OCI-LY7 (cell line): ENCODE results near the gene C1orf174. TPM values are rescaled to one million over a fixed set of nuclear protein-coding genes. Genes with fewer than 3 reads are reported as not detected.

Experiments
- BruUV-seq: library from RNA; stranded (reverse); fragments of 400-500 nt; replicated peaks from 2 replicates; lab custom pipeline; 2021; lab: Mats Ljungman, UMichigan
- CTCF ChIA-PET: fragments of 300-600 bp; sonication (Branson Sonifier 250); formaldehyde crosslinking; loops from one replicate; lab custom pipeline; 2022; ENCODE audit warnings: antibody characterized with exemption; ENCODE audit not compliant: unreplicated experiment; lab: Charles Lee
- POLR2A ChIA-PET: fragments of 300-600 bp; sonication (Branson Sonifier 250); formaldehyde crosslinking; loops from one replicate; lab custom pipeline; 2022; ENCODE audit warnings: antibody characterized with exemption; lab: Charles Lee
- DNase-seq: peaks from one replicate; pipeline ENCODE4 v3.0.0-alpha.2; 2015; ENCODE audit warnings: low spot score
- H2AFZ ChIP-seq: fragments of 200-600 bp; sonication (generic), shearing (Covaris generic); 2 replicates; pipeline ENCODE4 v1.6.1; 2014; ENCODE audit warnings: mild to moderate bottlenecking, antibody characterized with exemption, low read length, moderate library complexity
- H3K27ac ChIP-seq: fragments of 200-600 bp; sonication (generic); 2 replicates; pipeline ENCODE4 v1.5.1; 2014; ENCODE audit warnings: mixed run types, low read depth, mild to moderate bottlenecking, moderate library complexity, low read length, inconsistent platforms; ENCODE audit not compliant: poor library complexity, severe bottlenecking
- H3K36me3 ChIP-seq: fragments of 200-600 bp; sonication (generic); 2 replicates; pipeline ENCODE4 v1.6.1; 2014; ENCODE audit warnings: mild to moderate bottlenecking, antibody characterized with exemption, low read length, moderate library complexity, mixed read lengths; ENCODE audit not compliant: insufficient read depth
- H3K4me1 ChIP-seq: fragments of 200-600 bp; sonication (generic); 2 replicates; pipeline ENCODE4 v1.5.1; 2014; ENCODE audit warnings: mild to moderate bottlenecking, low read length; ENCODE audit not compliant: insufficient read depth, poor library complexity, severe bottlenecking
- H3K4me2 ChIP-seq: fragments of 200-600 bp; sonication (generic); 2 replicates; pipeline ENCODE4 v1.6.1; 2014; ENCODE audit warnings: mild to moderate bottlenecking, low read length
- H3K4me3 ChIP-seq: fragments of 200-600 bp; sonication (generic); 2 replicates; pipeline ENCODE4 v1.5.1; 2014; ENCODE audit warnings: mild to moderate bottlenecking, low read depth, low read length; ENCODE audit not compliant: poor library complexity, severe bottlenecking
- H3K79me2 ChIP-seq: fragments of 200-600 bp; sonication (generic); 2 replicates; pipeline ENCODE4 v1.6.1; 2016; ENCODE audit warnings: low read depth, mild to moderate bottlenecking, low read length, moderate library complexity, mixed read lengths; ENCODE audit not compliant: insufficient read depth
- H3K9me2 ChIP-seq: fragments of 200-600 bp; sonication (generic); 2 replicates; pipeline ENCODE4 v1.6.1; 2016; ENCODE audit warnings: mild to moderate bottlenecking, low read length, mixed read lengths; ENCODE audit not compliant: insufficient read depth
- H3K9me3 ChIP-seq: fragments of 200-600 bp; sonication (generic); 2 replicates; pipeline ENCODE4 v1.6.1; 2014; ENCODE audit warnings: mild to moderate bottlenecking, mixed run types, low read length, mixed read lengths
- H4K20me1 ChIP-seq: fragments of 200-600 bp; sonication (generic); 2 replicates; pipeline ENCODE4 v1.6.1; 2014; ENCODE audit warnings: mild to moderate bottlenecking, antibody characterized with exemption, low read length, moderate library complexity, mixed read lengths; ENCODE audit not compliant: insufficient read depth
- EZH2phosphoT487 ChIP-seq: fragments of 200-600 bp; sonication (generic); IDR thresholded peaks from 2 replicates; pipeline ENCODE4 v1.6.1; 2018; ENCODE audit warnings: low read depth, borderline replicate concordance, mild to moderate bottlenecking, mixed run types, antibody characterized with exemption, low read length, moderate library complexity, mixed read lengths
- intact Hi-C: fragments of 100-400 bp; cut with micrococcal nuclease; formaldehyde crosslinking; loops from one replicate; pipeline ENCODE4 v1.10.0; 2022; ENCODE audit not compliant: unreplicated experiment
- total RNA-seq, 2 experiments: library from RNA; depleted of rRNA in 1 of 2; stranded (reverse); fragments of >200 nt in 1 of 2; shearing (Covaris generic) in 1 of 2; gene quantifications; 2 replicates each; pipeline ENCODE4 v1.2.3, GENCODE V29; 2014 to 2022
- TF ChIP-seq, protein P1 (sequence below): fragments of 200-600 bp; sonication (generic); conservative IDR thresholded peaks from 2 replicates; pipeline ENCODE4 v1.5.1; 2014; ENCODE audit warnings: mild to moderate bottlenecking, antibody characterized with exemption, low read length, moderate library complexity, mixed read lengths

The C1orf174 gene
- total RNA-seq, 2 experiments from 2014 or later, result 39.0 to 59.5 TPM

- ChIA-PET POLR2A (interaction anchor here (0.9 kb wide), 1 partner anchor 654 kb away, joined by 3 read pairs; no protein-coding TSS in a partner anchor), CTCF (no interaction called here)
- no peaks in the 10 kb centered on the region for H4K20me1 ChIP-seq
- H3K9me2 ChIP-seq, result no peaks in the 10 kb centered on the region
- no peak overlapping the region for H3K4me3 ChIP-seq
- BruUV-seq, result no TSS peak
- TF ChIP-seq EZH2phosphoT487, result no peak
- TF ChIP-seq, protein P1, sequence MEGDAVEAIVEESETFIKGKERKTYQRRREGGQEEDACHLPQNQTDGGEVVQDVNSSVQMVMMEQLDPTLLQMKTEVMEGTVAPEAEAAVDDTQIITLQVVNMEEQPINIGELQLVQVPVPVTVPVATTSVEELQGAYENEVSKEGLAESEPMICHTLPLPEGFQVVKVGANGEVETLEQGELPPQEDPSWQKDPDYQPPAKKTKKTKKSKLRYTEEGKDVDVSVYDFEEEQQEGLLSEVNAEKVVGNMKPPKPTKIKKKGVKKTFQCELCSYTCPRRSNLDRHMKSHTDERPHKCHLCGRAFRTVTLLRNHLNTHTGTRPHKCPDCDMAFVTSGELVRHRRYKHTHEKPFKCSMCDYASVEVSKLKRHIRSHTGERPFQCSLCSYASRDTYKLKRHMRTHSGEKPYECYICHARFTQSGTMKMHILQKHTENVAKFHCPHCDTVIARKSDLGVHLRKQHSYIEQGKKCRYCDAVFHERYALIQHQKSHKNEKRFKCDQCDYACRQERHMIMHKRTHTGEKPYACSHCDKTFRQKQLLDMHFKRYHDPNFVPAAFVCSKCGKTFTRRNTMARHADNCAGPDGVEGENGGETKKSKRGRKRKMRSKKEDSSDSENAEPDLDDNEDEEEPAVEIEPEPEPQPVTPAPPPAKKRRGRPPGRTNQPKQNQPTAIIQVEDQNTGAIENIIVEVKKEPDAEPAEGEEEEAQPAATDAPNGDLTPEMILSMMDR, result no peak
- no peak overlapping the region for H3K27ac ChIP-seq
- H3K9me3 ChIP-seq, result no peaks in the 10 kb centered on the region
- DNase-seq, result no peak
- H3K36me3 ChIP-seq, result peaks cover 66% of the 10 kb centered on the region
- H3K79me2 ChIP-seq, result peaks cover 16% of the 10 kb centered on the region; the same call in 1 of the 2 replicates
- no peak overlapping the region for H3K4me2 ChIP-seq
- peaks cover 13% of the 10 kb centered on the region for H3K4me1 ChIP-seq
- no peak overlapping the region for H2AFZ ChIP-seq
- intact Hi-C loops, result loop anchor here (10.0 kb wide), 2 partner anchors 577 to 667 kb away; no protein-coding TSS in a partner anchor
These were observed 17.7 kb upstream of the C1orf174 start for GRCh38 chr1:3917761-3918160.

- CTCF ChIA-PET, result no interaction called here
- no peak for DNase-seq
These were observed 15.6 kb upstream of the C1orf174 start for GRCh38 chr1:3915551-3916121.

More at GRCh38 chr1:3915551-3916121, 15.6 kb upstream of the C1orf174 start:
- intact Hi-C loops, result loop anchor here (10.0 kb wide), 2 partner anchors 579 to 669 kb away; no protein-coding TSS in a partner anchor
- POLR2A ChIA-PET, result no interaction called here
- TF ChIP-seq EZH2phosphoT487, result no peak
- TF ChIP-seq, protein P1, result no peak
- no peak overlapping the region for H3K4me2 ChIP-seq
- H3K9me2 ChIP-seq, result no peaks in the 10 kb centered on the region
- peaks cover 61% of the 10 kb centered on the region for H3K36me3 ChIP-seq
- no peaks in the 10 kb centered on the region for H3K9me3 ChIP-seq
- no peak overlapping the region for H2AFZ ChIP-seq
- peaks cover 19% of the 10 kb centered on the region for H3K4me1 ChIP-seq
- H3K4me3 ChIP-seq, result no peak overlapping the region
- no peak overlapping the region for H3K27ac ChIP-seq
- no peaks in the 10 kb centered on the region for H4K20me1 ChIP-seq
- BruUV-seq, result no TSS peak
- H3K79me2 ChIP-seq, result peaks cover 34% of the 10 kb centered on the region
